SK-N-MC (cell line): Measurements from ENCODE around the gene RDH5.

ENCODE experiments used
- EZH2 ChIP-seq: fragments of 200-600 bp; sonication (generic); IDR thresholded peaks from one replicate; pipeline ENCODE4 v1.6.1; 2017; ENCODE audit warnings: antibody characterized with exemption
- POLR2AphosphoS5 ChIP-seq: IDR thresholded peaks from 2 replicates; pipeline ENCODE4 v1.6.1; 2012; ENCODE audit warnings: mild to moderate bottlenecking, low read depth, low read length, borderline replicate concordance

DNA sequence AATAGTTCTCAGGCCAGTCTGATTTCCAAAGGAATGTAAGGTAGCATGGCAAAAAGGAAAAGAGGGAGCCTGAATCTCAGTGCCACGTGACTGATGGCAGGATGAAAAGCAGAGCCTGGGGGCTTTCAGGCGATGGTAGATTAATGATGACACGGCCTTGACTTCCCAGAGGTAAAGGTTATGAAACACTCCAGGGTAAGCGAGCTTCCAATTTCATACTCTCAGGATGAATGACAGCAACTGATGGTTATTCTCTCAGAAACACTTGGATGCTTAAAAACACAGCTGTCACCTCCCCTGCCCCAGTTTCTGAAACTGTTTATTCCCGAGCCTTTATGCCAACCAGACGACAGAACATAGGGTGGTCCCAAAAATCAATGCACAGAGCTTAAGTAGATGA, 51.5 kb downstream of the RDH5 start:
- TF ChIP-seq POLR2AphosphoS5 (no peak), EZH2 (no peak)
